GM21381 (cell line): ENCODE data around the gene SLC22A25.
"Not testable (repeated sequence)": the region's sequence is repeated elsewhere in the genome, so short reads cannot be mapped to it uniquely, and the experiment has no call there.

Source experiments
- ATAC-seq: cut with Tn5 transposase; IDR thresholded peaks from one replicate; pipeline ENCODE4 v1.9.1; 2021; ENCODE audit warnings: mild to moderate bottlenecking, moderate library complexity; ENCODE audit not compliant: unreplicated experiment

Gene SLC22A25

DNA sequence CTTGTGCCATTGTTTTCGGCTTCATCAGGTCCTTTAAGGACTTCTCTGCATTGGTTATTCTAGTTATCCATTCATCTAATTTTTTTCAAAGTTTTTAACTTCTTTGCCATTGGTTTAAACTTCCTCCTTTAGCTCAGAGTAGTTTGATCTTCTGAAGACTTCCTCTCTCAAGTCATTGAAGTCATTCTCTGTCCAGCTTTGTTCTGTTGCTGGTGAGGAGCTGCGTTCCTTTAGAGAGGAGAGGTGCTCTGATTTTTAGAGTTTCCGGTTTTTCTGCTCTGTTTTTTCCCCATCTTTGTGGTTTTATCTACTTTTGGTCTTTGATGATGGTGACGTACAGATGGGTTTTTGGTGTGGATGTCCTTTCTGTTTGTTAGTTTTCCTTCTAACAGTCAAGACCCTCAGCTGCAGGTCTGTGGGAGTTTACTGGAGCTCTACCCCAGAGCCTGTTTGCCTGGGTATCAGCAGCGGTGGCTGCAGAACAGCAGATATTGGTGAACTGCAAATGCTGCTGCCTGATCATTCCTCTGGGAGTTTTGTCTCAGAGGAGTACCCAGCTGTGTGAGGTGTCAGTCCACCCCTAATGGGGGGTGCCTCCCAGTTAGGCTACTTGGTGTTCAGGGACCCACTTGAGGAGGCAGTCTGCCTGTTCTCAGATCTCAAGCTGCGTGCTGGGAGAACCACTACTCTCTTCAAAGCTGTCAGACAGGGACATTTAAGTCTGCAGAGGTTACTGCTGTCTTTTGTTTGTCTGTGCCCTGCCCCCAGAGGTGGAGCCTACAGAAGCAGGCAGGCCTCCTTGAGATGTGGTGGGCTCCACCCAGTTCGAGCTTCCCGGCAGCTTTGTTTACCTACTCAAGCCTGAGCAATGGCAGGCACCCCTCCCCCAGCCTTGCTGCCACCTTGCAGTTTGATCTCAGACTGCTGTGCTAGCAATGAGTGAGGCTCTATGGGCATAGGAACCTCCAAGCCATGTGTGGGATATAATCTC, 7.6 kb downstream of the SLC22A25 start:
- ATAC-seq, result not testable (repeated sequence)

DNA sequence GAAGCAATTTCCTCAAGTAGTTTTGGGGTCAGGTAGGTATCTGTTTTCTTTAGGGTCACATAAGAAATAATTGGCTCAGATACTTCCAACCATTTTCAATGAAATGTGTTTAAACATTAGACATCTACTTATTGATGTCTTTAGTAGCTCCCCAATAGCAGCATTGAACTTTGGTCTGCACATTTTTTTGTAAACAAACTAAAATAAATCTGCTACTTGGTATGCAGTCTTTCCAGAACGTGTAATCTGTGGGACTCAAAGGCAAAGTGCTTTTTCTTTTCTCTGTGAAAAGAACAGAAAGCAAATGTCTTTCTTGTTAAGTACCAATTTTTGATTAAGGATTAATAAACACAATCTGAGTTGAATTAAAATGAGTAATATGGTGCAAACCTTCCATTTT, 13.6 kb downstream of the SLC22A25 start:
- no peak for ATAC-seq

DNA sequence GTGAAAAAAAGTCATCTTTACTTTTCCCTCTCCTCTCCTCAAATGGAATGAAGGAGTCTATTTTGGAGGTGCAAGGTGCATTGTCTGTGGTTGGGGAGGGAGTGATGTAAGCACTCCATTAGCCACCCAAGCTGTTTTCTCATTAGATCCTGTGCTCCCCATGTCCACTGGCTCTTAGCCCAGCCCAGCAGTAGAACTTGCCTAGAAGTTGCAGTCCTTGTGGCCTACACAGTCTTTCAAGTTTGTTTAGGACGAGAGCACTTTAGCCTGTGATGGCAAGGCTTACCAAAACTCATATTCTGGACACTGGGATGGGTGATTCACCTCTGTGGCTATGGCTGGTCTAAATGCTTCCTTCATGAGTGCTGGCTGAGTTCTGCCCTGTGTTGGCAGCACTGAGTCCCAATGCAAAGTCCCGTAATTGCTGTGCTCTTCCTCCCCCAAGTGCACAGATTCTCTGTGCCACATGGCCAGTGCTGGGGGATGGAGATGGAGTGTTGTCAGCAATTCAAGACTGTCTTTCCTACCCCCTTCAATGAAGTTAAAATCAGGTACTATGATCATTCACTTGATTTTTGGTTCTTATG, 15.8 kb downstream of the SLC22A25 start:
- ATAC-seq, result no peak

DNA sequence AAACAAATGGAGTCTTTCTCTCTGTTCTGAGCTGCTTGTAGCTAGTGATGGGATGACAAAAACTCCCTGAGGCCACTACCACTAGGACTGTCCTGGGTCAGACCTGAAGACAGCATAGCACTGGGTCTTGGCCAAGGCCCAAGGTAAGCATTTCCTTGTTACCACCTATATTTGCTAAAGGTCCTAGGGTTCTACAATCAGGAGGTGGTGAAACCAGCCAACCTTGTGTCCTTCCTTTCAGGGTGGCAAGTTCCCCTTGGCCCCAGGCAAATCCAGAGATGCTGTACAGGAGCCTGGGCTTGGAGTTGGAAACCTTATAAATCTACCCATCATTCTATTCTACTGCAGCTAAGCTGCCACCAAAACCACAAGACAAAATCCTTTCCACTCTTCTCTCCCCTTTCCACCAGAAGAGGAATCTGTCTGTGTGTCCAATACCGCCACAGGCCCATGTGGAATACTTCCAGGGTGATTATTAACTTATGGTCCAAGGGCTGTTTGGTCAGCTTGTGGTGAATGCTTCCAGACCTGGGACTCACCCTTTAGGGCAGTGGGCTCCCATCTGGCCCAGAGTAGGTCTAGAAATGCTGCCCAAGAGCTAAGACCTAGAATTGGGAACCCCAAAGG, 16.8 kb downstream of the SLC22A25 start:
- ATAC-seq, result no peak

DNA sequence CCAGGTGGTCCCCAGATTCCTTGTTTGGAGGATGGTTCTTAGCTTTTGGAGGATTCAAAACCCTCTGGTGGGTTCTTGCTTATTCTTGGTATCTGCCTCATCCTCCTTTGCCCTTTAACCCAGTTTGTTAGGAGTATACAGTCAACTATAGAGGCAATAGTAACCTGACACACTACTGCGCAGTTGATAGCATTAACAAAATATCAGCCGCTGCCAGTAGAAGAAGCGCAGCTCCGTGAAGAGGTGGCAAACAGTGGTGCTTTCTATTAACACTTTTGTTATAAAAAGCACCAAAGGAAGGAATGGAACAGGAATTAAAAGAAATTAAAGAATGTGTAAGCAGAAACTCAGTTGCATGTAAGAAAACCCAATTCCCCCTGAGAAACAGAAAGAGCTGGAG, 29.3 kb downstream of the SLC22A25 start:
- ATAC-seq, result no peak

DNA sequence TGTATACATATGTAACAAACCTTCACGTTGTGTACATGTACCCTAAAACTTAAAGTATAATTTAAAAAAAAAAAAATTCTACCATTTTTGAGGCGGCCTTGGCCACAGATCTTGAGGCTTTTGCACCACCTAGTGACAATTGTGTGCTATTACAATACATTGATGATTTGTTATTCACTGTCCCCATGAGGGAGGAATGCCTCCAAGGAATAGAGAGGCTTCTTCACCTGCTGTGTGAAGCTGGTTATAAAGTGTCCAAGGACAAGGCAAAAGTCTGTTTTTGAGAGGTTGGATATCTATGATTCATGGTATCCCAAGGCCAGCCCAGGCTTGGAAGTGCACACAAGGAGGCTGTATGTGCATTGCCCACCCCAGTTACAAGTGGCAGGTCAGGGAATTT, 30.7 kb downstream of the SLC22A25 start:
- ATAC-seq, result no peak

DNA sequence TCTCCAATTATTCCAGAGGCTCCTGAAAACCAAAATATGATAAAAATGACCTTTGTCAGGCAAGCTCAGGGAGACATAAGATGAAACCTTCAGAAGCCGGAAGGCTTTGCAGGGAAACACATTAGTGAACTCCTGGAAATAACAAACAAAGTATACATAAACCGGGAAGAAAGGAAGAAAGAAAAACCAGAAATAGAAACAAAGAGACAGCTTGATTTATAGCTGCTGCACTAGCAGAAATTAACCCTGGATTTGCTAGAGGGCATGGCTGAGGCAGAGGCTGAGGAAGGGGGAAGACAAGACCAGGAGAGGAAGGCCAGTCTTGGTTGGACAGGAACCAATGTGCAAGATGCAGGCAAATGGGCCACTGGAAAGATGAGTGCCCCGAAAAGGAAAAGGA, 33.3 kb downstream of the SLC22A25 start:
- no peak for ATAC-seq
